PC-9 (cell line): ENCODE results near the gene HSPB3. TPM values are rescaled to one million over a fixed set of nuclear protein-coding genes. Genes with fewer than 3 reads are reported as not detected.

ENCODE experiments used
- BruUV-seq: library from RNA; stranded (reverse); fragments of 400-500 nt; replicated peaks from 2 replicates; lab custom pipeline; 2021; lab: Mats Ljungman, UMichigan
- CTCF ChIA-PET: fragments of 300-600 bp; sonication (Branson Sonifier 250); formaldehyde crosslinking; loops from one replicate; lab custom pipeline; 2022; ENCODE audit warnings: antibody characterized with exemption; lab: Charles Lee
- POLR2A ChIA-PET: fragments of 300-600 bp; sonication (Branson Sonifier 250); formaldehyde crosslinking; loops from one replicate; lab custom pipeline; 2022; ENCODE audit warnings: antibody characterized with exemption; ENCODE audit not compliant: unreplicated experiment; lab: Charles Lee
- DNase-seq, 2 experiments: peaks; one replicate each; pipeline versions ENCODE4 v3.0.0 to v3.0.0-alpha.2; 2015 to 2022; ENCODE audit warnings: mixed read lengths in 1 of 2
- H2AFZ ChIP-seq: fragments of 200-600 bp; sonication (generic); 2 replicates; pipeline ENCODE4 v1.8.1; 2017; ENCODE audit warnings: antibody characterized with exemption
- H3F3A ChIP-seq: fragments of 200-600 bp; sonication (generic); 2 replicates; pipeline ENCODE4 v1.8.1; 2017; ENCODE audit warnings: antibody characterized with exemption, mild to moderate bottlenecking, low read depth; ENCODE audit not compliant: insufficient read depth
- H3K27ac ChIP-seq: fragments of 200-600 bp; sonication (generic); 2 replicates; pipeline ENCODE4 v1.6.1; 2016; ENCODE audit warnings: mixed run types
- H3K27me3 ChIP-seq: fragments of 200-600 bp; sonication (generic); 2 replicates; pipeline ENCODE4 v1.6.1; 2016; ENCODE audit warnings: low read depth, mixed run types; ENCODE audit not compliant: insufficient read depth
- H3K36me3 ChIP-seq: fragments of 200-600 bp; sonication (generic); 2 replicates; pipeline ENCODE4 v1.6.1; 2016; ENCODE audit warnings: low read depth, mixed run types
- H3K4me1 ChIP-seq: fragments of 200-600 bp; sonication (generic); replicated peaks from 2 replicates; pipeline ENCODE4 v1.6.1; 2016; ENCODE audit warnings: mixed run types; ENCODE audit not compliant: insufficient read depth
- H3K4me2 ChIP-seq: fragments of 200-600 bp; sonication (generic); 2 replicates; pipeline ENCODE4 v1.6.1; 2017; ENCODE audit warnings: mixed run types
- H3K4me3 ChIP-seq: fragments of 200-600 bp; sonication (generic); 2 replicates; pipeline ENCODE4 v1.6.1; 2016; ENCODE audit warnings: mixed run types
- H3K79me2 ChIP-seq: fragments of 200-600 bp; sonication (generic); 2 replicates; pipeline ENCODE4 v1.6.1; 2017; ENCODE audit warnings: low read depth, mixed run types
- H3K9me2 ChIP-seq: fragments of 200-600 bp; sonication (generic); 2 replicates; pipeline ENCODE4 v1.8.1; 2017; ENCODE audit warnings: mild to moderate bottlenecking; ENCODE audit not compliant: insufficient read depth
- H3K9me3 ChIP-seq: fragments of 200-600 bp; sonication (generic); 2 replicates; pipeline ENCODE4 v1.8.1; 2016; ENCODE audit warnings: low read depth; ENCODE audit not compliant: insufficient read depth
- H4K20me1 ChIP-seq: fragments of 200-600 bp; sonication (generic); 2 replicates; pipeline ENCODE4 v1.8.1; 2017; ENCODE audit not compliant: insufficient read depth
- EZH2 ChIP-seq: fragments of 200-600 bp; sonication (generic); IDR thresholded peaks from 2 replicates; pipeline ENCODE4 v1.8.0; 2017; ENCODE audit warnings: antibody characterized with exemption, low read depth
- intact Hi-C: fragments of 100-400 bp; cut with micrococcal nuclease; formaldehyde crosslinking; loops from one replicate; pipeline ENCODE4 v1.10.0; 2022; ENCODE audit not compliant: unreplicated experiment
- total RNA-seq: library from RNA; stranded (reverse); gene quantifications from 2 replicates; pipeline ENCODE4 v1.2.3, GENCODE V29; 2021
- TF ChIP-seq, protein P1 (sequence below): fragments of 200-600 bp; sonication (generic); conservative IDR thresholded peaks from 2 replicates; pipeline ENCODE4 v1.6.1; 2017; ENCODE audit warnings: mixed run types, antibody characterized with exemption, mild to moderate bottlenecking, moderate library complexity

The HSPB3 gene
- total RNA-seq, 1 experiment from 2014 or later = not detected

DNA sequence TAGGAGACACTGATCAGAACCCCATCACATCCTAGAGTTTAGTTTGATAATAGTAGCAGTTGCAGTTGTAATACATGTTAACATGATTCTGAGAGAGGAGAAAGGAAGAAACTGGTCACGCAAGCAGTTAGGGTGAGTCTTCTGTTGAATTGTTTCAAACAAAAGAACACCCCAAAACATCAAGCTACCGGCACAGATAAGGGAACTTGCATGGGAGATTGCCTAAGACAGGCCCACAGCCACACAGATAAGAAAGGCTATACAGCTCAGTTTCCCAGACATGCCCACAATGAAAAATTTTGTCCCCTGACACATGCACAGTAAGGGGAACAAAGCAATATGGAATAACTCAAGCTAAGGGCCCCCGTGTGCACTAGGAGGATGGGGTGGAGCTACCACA, 15.9 kb downstream of the HSPB3 start:
- H3K79me2 ChIP-seq = no peaks in the 10 kb centered on the region
- intact Hi-C loops = no loop called here
- H3K4me1 ChIP-seq = no peaks in the 10 kb centered on the region
- H3K36me3 ChIP-seq = no peaks in the 10 kb centered on the region
- ChIA-PET POLR2A (no interaction called here), CTCF (no interaction called here)
- DNase-seq = no peak
- H3F3A ChIP-seq = no peaks in the 10 kb centered on the region
- no peak overlapping the region for H3K4me3 ChIP-seq
- no peaks in the 10 kb centered on the region for H3K9me3 ChIP-seq
- no peaks in the 10 kb centered on the region for H3K9me2 ChIP-seq
- H3K4me2 ChIP-seq = no peak overlapping the region
- BruUV-seq = no TSS peak
- H3K27ac ChIP-seq = no peak overlapping the region
- H4K20me1 ChIP-seq = no peaks in the 10 kb centered on the region
- no peaks in the 10 kb centered on the region for H3K27me3 ChIP-seq
- H2AFZ ChIP-seq = no peak overlapping the region
- TF ChIP-seq, protein P1, sequence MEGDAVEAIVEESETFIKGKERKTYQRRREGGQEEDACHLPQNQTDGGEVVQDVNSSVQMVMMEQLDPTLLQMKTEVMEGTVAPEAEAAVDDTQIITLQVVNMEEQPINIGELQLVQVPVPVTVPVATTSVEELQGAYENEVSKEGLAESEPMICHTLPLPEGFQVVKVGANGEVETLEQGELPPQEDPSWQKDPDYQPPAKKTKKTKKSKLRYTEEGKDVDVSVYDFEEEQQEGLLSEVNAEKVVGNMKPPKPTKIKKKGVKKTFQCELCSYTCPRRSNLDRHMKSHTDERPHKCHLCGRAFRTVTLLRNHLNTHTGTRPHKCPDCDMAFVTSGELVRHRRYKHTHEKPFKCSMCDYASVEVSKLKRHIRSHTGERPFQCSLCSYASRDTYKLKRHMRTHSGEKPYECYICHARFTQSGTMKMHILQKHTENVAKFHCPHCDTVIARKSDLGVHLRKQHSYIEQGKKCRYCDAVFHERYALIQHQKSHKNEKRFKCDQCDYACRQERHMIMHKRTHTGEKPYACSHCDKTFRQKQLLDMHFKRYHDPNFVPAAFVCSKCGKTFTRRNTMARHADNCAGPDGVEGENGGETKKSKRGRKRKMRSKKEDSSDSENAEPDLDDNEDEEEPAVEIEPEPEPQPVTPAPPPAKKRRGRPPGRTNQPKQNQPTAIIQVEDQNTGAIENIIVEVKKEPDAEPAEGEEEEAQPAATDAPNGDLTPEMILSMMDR = no peak
- TF ChIP-seq EZH2 = no peak

DNA sequence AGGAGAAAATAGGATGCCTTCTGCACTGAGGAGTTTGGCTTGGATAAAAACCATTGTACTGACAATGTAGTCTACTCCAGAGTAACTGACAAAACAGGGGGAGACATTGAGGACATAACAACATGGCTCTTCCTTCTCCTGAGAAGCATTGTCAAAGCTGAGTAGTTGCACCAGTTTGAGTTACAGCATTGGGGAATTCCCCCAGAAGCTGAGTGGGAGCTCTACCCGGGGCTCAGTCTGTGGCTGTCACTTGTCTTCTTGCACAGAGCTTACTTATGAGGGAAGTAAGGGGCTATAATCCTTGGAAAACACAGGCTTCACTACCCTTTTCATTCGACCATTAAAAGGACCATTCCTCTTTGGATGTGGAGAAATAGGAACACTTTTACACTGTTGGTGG, 21.2 kb downstream of the HSPB3 start:
- H3K4me1 ChIP-seq = no peaks in the 10 kb centered on the region
- H3K27me3 ChIP-seq = no peaks in the 10 kb centered on the region
- H3K27ac ChIP-seq = no peak overlapping the region
- H3F3A ChIP-seq = no peaks in the 10 kb centered on the region
- ChIA-PET POLR2A (no interaction called here), CTCF (no interaction called here)
- H3K9me3 ChIP-seq = no peaks in the 10 kb centered on the region
- no peak for TF ChIP-seq EZH2
- TF ChIP-seq, protein P1 = no peak
- no peaks in the 10 kb centered on the region for H3K79me2 ChIP-seq
- H3K36me3 ChIP-seq = no peaks in the 10 kb centered on the region
- no peaks in the 10 kb centered on the region for H4K20me1 ChIP-seq
- H3K4me2 ChIP-seq = no peak overlapping the region
- no peak overlapping the region for H3K4me3 ChIP-seq
- no peak overlapping the region for H2AFZ ChIP-seq
- BruUV-seq = no TSS peak
- DNase-seq = no peak
- intact Hi-C loops = no loop called here
- H3K9me2 ChIP-seq = no peaks in the 10 kb centered on the region

DNA sequence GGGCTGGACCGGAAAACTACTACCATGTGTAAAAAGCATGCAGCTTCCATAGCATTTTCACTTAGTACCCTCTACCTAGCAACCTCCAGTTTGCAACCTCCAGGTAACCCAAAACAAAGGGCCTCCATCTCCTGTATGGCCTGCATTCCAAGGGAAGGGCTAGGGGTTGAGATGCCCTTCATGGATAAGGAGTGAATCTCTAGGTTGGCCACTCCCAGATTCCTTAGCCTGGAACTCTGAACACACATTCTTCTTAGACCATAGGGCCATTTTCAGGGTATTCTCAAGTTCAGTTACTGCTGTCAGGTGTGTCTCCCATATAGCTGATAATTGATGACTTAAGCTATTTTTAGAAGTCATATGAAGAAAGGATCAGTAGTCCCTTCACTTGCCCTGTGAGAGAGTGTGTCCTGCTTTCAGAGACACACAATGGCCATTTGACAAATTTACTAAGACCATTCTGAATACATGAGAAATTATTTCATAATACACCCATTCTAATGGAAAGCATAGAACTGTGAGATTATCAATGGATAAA, 22.5 kb downstream of the HSPB3 start:
- no peaks in the 10 kb centered on the region for H3K27me3 ChIP-seq
- POLR2A ChIA-PET = no interaction called here
- BruUV-seq = no TSS peak

More for the DNA sequence above, 22.5 kb downstream of the HSPB3 start:
- DNase-seq = no peak
- no peak overlapping the region for H3K4me2 ChIP-seq
- CTCF ChIA-PET = no interaction called here
- no peaks in the 10 kb centered on the region for H3K36me3 ChIP-seq
- H2AFZ ChIP-seq = no peak overlapping the region
- no peak overlapping the region for H3K27ac ChIP-seq
- TF ChIP-seq EZH2 = no peak
- TF ChIP-seq, protein P1 = no peak
- H3K79me2 ChIP-seq = no peaks in the 10 kb centered on the region
- H3K4me1 ChIP-seq = no peaks in the 10 kb centered on the region
- intact Hi-C loops = no loop called here
- H4K20me1 ChIP-seq = no peaks in the 10 kb centered on the region
- no peak overlapping the region for H3K4me3 ChIP-seq
- no peaks in the 10 kb centered on the region for H3K9me3 ChIP-seq
- H3F3A ChIP-seq = no peaks in the 10 kb centered on the region
- H3K9me2 ChIP-seq = no peaks in the 10 kb centered on the region
